Stimulated activated naive CD8-positive, alpha-beta T cell treated with anti-CD3 and anti-CD28 coated beads, Interleukin-15, Interleukin-2, amounts not matched to agents 100 U/mL and 50 U/mL, for 24 hours (primary cell): ENCODE results near the gene ZBTB46.
"Not testable (repeated sequence)": the region's sequence is repeated elsewhere in the genome, so short reads cannot be mapped to it uniquely, and the experiment has no call there.

Source experiments
- ATAC-seq: fragments of 150-1000 bp; cut with Tn5 transposase; one replicate; pipeline ENCODE4 v1.10.0; 2021
- DNase-seq: peaks from one replicate; pipeline ENCODE4 v3.0.0; 2021

ZBTB46 gene

DNA sequence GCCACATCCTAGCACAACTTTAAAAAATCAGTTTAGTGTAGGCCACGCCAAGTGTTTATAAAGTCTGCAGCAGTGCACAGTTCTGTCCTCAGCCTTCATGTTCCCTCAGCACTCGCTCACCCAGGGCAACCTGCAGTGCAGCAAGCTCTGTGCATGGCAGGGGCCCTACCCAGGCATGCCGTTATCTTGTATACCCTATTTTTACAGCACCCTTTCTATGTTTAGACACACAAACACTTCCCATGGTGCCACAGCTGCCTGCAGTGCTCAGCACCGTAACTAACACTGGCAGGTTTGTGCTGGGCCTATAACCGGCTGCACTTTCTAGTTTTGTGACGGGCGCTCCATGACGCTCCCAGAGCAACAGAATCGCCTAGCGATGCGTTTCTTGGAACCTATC lies 43.8 kb downstream of the ZBTB46 start:
- ATAC-seq = no peak

DNA sequence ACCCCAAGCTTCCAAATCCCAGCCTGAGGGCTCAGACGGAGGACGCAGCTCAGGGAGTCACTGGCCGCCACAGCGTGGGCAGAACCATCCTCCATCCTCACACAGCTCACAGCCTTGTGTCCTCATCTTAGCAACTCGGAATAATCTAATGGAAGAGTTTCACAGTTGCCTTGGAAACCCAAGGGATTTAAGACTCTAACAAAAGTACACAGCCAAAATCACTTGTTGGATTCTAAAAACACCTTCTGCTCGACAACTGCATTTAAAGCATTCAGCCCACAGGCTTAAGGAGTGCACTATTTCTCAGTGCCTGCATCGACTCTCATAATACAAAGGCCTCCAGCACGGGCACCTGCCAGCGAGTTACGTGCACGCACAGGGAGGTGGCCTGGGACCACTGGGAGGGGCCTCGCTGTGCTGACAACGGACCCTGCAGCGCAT lies 45.4 kb downstream of the ZBTB46 start:
- ATAC-seq = no peak

More for the DNA sequence above, 43.8 kb downstream of the ZBTB46 start:
- DNase-seq = no peak

DNA sequence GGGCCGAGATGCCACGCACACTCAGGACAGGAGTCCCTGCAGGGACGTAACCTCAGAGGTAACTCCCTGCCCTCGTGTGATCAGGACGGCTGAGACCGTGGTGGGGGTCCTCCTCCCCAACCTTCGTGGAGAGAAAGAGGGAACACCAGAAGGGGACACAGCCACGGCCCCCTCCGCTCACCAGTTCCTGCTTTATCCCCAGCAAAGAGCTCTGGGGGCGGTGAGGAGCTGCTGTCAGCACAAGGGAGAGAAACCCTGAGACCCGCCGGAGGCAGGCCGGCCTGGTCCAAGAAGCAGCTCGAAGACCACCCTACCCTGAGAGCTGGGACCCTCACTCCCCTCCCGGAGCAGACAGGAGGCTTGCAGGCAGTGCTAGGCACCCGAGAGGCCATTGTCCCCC lies 47.1 kb downstream of the ZBTB46 start:
- no peak for ATAC-seq
- DNase-seq = no peak

More for the DNA sequence above, 45.4 kb downstream of the ZBTB46 start:
- DNase-seq = no peak

DNA sequence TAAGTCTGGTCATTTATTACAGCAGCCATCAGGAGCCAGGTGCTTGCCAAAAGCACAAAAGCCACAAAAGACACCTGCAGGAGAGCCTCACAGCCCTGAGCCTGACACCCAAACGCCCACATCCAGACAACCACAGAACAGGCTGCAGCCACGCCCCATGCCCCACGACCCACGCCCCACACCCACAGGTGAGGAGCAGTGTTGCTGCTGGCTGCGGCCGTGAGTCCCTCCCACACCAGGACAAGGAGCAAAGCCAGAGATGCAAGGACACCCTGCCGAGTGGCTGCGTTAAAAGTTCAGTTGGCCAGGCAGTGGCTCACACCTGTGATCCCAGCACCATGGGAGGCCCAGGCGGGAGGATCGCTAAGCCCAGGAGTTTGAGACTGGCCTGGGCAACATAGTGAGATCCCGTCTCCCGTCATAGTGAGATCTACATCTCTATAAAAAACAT lies 48.5 kb downstream of the ZBTB46 start:
- DNase-seq (no peak), ATAC-seq (no peak)

DNA sequence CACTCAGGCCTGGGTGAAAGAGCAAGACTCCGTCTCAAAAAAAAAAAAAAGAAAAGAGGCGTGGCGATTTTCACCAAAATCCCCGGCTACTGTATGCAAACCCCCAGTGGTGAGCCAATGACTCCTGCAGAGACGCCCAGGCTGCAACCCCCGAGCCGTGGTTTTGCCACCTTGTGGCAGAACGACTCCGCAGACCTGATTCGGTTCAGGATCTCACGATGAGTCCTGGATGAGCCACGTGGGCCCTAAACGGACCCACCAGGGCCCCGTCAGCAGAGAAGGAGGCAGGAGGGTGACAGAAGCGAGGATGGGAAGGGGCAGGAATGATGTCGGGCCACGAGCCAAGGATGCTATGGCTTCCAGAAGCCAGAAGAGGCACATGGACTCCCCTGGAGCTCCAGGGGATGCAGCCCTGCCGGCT lies 49.0 kb downstream of the ZBTB46 start:
- DNase-seq = peak; percentile 37

DNA sequence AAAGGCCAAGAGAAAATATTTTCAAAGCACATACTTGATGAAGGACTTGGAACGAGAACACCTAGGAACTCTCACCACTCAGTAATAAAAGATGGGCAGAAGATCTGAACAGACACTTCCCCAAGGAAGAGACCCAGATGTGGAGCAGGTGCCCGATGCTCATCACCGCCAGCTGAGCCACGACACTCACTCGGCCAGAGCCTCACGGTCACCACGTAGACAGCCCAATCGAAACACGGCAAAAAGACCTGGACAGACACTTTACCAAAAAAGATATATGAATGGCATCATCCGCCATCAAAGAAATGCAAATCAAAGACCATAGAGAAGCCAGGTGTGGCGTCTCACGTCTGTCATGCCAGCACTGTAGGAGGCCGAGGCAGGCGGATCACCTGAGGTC lies 49.9 kb downstream of the ZBTB46 start:
- ATAC-seq = no peak
- no peak for DNase-seq

More for the DNA sequence above, 49.0 kb downstream of the ZBTB46 start:
- peak; percentile 90 for ATAC-seq

DNA sequence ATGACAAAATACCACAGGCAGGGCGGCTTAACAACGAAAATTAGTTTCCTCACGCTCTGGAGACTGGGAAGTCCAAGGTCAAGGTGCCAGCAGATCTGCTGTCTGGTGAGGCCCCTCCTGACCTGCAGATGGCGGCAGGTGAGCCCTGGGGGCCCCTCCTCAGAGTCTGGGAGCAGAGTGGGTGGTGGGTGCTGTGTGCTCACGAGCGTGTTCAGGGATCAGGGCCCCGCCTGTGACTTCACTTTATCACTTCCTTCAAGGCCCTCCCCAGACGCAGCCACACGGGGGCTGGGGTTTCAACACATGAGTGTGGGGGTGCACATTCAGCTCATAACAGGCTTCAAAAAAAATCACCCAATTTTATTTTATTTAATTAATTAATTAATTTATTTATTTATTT lies 52.2 kb downstream of the ZBTB46 start:
- ATAC-seq (no peak), DNase-seq (no peak)

DNA sequence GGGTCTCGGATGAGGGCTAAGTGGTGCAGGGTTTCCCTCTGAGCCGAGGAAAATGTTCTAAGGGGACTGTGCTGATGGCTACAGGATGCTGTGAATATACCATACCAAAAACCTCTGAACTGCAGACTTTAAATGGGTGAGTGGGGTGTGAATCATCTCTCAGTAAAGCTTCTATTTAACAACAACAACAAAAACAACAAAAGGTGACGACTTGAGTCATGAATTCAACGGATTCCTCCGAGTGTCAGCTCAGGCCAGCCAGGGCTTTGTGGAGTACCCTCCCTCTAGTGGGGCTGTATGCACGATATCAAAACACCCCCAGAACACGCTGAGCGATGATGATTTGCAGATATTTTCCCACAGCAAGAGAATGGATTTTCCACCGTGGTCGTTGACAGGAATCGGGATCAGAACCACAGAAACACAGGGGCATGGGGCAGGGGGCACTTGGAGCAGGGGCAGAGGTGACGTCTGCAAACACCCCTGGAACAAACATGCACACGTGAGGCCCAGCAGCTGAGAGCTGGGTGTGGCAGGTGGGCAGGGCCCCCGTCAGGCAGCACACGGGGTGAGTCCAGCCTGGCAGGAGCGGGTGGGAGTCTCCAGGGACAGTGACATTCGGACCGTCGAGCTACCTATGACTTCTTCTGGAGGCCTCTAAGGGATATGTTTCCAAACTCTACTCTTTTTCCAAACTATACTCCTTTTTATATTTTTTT lies 52.9 kb downstream of the ZBTB46 start:
- ATAC-seq (no peak), DNase-seq (no peak)

DNA sequence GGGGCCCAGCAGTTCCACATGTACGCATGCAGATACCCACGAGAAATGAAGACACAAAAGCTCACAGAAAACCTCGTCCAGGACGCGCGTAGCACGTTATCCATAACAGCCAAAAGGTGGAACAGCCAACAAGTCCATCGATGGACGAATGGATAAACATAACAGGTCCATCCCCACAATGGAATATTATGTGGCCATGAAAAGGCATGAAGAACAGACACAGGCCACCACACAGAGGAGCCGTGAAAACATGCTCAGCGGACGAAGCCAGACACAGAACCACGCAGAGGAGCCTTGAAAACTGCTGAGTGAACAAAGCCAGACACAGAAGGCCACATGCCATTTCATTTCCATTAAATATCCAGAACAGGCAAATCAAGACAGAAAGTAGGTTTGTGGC lies 53.5 kb downstream of the ZBTB46 start:
- no peak for DNase-seq
- no peak for ATAC-seq

DNA sequence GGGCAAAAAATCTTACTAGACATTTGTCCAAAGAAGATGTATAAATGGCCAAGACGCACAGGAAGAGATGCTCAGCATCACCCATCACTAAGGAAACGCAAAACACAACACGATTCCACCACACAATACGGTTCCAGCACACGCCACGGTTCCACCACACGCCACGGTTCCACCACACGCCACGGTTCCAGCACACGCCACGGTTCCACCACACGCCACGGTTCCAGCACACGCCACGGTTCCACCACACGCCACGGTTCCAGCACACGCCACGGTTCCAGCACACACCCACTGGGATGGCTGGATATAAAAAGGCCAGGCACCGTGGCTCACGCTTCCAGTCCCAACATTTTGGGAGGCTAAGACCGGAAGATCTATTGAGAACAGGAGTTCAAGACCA lies 54.2 kb downstream of the ZBTB46 start:
- not testable (repeated sequence) for DNase-seq, ATAC-seq

DNA sequence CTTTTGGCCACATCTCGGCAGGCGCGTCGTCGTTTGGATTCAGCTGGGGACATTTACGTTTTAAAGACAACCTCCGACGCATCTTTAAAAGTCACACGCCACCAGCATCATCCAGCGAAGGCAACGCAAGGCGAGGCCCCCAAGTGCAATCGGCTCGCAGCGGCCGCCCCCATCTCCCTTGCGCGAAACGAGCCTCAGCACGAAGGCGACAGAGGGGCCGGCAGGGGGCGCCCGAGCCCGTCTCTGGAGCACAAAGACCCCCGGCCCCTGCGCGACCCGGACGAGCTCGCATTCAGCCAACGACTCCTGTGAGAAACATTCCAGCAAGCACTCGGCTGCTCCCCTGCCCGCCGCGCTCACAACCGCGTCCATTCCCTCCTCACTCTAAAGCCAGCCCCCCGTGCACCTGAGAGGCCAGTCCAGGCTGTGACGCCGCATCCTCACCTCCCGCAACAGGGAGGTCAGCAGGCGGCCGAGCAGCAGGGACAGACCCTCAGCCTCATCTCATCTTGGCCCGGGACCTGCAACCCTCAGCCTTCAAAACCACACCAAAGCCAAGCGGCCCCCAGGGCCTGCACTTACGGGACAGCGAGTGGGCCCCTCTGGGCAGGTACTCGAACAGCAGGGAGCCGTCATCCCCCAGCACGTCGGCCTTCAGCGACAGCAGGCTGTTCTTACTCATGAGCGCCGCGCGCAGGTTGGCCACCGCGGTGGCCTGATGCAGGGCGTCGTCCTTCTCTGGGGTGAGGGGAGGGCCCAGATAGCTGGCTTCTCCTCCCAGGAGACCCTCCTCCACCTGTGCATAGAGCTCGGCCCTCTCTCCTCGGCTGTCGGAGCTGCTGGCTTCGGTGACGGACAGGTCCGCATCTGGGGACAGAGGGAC lies 55.7 kb downstream of the ZBTB46 start:
- ATAC-seq (no peak), DNase-seq (peak; percentile 58)

DNA sequence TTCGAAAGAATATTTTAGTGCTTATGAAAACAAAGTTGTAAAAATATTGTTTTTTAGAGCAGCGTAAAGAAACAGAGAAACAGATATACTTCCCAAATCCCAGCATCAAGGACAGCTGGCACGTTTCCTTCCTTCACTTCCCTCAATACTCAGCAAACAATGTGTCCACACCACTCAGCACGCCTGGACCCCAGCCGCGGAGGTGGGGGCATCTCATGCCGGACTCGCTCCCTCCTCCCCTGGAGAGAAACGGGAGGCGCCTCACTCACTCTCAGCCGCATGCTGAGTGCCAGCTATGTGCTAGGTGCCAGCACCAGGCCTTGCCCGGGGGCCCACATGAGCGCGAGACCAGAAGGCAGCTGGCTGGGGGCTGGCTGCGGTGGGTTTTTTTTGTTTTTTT lies 56.8 kb downstream of the ZBTB46 start:
- DNase-seq = no peak
- ATAC-seq = no peak

DNA sequence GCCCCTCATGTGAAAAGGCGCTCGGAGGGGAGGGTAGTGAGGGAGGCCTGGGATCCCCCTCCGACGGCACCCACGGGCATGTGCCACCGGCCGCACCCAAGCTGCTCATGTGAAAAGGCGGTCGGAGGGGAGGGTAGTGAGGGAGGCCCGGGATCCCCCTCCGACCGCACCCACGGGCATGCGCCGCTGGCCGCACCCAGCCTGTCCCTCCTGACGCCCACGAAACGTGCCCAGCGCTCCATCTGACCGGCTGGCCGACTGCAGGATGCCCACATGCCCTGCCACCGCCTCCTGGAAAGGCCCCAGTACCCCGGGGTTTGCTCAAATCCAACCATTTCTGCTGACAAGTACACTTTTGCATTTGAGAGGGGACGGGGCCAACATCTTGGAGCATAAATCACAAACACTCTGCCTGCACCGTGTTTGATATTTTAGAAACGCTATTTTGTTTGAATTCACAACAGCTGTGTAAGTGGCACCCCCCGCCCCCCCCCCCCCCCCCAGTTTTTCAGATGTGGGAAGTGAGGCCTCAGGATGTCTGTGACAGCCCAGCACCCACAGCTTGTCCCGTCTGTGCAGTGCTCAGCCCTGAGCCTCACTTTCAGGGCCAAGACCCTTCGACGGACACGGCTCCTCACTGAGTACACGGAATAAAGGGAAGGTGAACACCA lies 57.4 kb downstream of the ZBTB46 start:
- ATAC-seq (no peak), DNase-seq (no peak)

DNA sequence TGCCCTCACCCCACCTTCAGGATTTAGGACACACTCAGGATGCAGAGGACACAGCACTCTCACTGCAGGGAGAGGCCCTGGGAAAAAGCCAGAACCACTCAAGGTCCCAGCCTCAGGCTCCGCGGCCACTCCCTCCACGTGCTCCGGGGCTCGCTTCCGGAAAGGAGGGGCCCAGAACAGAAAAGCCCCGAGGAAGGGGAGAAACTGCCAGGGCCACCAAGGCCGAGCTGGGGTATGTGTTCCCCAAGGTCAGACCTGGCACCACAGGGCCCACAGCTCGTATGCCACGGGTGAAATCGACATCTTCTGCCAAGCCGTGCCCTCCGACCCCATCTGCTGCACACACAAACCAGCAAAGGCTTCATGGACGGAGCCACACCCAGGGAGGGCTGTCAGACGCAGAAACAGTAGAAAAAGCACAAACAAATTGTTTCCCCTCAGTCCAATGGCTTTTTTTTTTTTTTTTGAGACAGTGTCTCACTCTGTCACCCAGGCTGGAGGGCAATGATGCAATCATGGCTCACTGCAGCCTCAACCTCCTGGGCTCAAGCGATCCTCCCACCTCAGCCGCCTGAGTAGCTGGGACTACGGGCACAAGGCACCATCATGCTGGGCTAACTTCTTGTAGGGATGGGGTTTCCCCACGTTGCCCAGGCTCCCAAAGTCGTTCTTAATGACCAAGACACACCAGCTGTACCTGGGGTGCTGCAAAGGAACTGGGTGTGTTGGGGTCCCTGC lies 58.1 kb downstream of the ZBTB46 start:
- DNase-seq (no peak), ATAC-seq (no peak)

DNA sequence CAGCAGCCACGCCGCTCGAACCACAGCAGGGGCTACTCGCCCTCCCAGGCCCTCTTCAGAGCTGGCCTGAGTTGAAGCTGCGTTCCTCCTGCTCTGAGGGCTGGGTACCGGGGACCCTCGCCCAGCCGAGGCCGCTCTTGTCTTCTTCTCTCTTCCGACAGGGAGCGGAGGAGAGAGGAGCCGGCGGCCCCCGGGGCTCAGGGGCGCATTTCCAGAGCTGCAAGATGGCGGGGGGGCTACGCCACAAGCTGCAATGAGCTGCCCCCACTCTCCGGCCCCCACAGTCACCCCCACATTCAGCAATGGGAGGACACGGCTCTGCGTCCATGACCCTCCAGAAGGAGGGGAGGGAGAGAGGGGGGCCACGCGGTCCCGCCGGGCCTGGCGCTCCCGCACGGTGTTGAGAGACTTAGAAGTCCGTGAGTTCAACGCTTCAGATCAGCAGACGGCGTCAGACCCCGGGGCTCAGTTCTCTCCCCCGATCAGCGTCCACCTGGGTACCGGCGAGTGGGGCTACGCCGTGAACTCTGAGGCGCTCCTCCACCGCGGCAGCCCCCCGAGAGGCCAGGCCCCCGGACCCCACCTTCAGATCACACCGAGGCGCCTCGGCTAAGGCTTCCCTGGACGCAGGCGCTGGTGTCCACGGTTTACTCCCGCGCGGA lies 59.9 kb downstream of the ZBTB46 start:
- no peak for ATAC-seq

DNA sequence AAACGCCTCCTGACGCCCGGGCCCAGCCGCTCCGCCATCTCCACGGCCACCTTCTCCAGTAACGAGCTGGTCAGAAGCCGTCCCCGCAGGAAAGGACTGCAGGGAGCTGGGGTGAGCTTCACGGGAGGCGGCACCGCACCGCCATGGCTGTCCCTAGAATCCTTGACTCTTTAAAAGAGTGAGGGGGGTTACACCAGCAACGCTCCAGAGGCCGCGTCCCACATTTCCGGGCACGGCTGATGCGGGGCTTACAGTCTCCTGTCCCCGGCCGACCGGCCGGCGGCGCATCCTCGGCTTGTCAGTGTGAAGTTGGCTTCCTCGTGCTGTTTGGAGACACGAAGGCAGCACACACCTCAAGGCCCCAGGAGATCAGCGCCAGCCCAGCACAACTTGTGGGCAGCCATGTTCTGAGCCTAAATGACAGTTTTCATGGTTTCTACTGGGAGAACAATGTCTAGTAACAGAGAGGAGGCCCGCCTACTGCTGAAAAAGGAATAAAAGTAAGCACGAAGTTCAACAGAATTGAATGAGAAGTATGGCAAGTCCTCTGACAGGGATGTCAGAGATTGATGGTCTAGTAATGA lies 61.1 kb downstream of the ZBTB46 start:
- no peak for ATAC-seq
- DNase-seq = no peak

More for the DNA sequence above, 59.9 kb downstream of the ZBTB46 start:
- DNase-seq = no peak

DNA sequence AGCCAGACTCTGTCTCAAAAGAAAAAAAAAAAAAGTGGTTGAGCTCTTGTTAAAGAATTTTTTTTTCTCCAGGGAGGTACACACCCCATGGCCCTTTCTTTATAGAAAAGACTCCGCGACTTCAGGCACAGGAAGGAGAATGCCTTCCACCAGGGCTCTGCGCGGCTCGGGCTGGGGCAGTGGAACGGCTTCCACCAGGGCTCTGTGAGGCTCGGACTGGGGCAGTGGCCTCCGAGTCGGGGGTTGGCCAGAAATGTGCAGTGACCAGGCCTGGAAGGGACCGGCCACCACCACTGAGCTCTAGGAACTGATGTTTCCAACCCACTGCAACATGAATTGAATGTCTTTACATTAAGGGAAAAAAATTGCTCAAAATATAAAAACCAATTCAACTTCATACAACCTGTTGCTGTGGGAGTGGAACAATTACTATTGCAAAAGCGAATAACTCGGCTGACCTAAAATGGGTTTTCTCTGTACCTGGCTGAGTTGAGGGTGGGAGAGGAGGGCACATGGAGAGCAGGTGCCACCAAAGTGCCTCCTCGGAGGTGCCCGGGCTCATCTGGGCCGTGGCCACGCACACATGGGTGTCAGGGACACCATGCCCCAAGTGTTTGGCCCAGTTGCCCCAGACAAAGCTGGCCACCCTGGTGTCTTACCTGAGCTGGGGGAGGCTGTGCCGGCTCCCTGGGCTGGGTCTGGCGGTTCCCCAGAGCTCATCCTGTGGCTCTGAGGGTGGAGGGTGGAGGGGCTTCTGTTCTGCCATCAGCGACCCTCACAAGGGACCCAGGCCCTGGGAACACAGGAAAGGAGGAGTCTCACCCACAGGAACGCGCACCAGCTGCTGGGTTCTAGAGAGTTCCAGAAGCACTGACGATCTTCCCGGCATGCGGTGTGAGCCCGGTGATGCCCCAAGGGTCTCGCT lies 62.2 kb downstream of the ZBTB46 start:
- DNase-seq = no peak

DNA sequence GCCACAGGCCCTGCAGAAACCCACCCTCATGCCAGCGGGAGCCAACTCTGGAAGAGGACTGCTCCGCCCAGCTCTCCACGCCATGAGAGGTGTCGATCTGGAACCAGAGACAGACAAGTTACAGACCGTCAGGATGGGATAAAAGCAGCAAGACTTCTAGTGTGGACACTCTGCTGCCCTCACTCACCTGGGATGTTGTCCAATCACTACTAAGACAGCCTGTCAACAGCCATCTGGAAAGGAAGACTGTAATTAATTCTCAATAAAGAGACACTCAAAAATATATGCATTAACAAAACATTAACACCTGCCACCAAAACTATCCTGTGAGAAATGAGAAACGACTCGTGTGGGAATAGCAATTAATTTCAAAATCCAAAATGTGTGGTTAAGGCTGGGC lies 63.2 kb downstream of the ZBTB46 start:
- DNase-seq (no peak), ATAC-seq (no peak)

More for the DNA sequence above, 62.2 kb downstream of the ZBTB46 start:
- no peak for ATAC-seq

DNA sequence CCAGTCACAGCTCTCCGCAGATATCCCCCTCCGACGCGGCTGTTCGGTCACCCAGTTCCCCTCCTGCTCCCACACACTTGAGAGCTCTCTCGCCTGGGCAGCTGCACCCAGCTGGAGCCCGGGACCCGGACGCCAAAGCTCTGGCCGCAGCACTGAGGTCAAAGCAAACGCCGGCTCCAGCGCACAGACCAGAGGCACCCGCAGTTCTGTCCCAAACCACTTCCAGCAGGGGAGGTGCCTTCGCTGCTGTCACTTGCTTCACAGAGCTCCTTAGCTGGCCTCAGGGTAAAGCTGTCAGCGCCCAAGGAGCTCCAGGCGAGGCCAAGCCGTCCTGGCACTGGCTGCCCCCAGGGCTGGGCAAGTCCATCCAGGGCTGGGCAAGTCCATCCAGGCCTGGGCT lies 63.6 kb downstream of the ZBTB46 start:
- DNase-seq (no peak), ATAC-seq (no peak)
